GM18870 (cell line): Measurements from ENCODE around the gene MTAP.
A peak's percentile ranks its signal among the peaks of the same experiment; 100 is the strongest.

Source experiments
- ATAC-seq: cut with Tn5 transposase; IDR thresholded peaks from one replicate; pipeline ENCODE4 v1.9.1; 2021; ENCODE audit warnings: moderate library complexity; ENCODE audit not compliant: unreplicated experiment

MTAP gene

GRCh38 chr9:21802418-21803000 lies at the start of gene MTAP:
Gene MTAP (plus strand): TSS chr9:21802636. CDS start chr9:21802749, 113 bp downstream.
- peak; percentile 85 for ATAC-seq

DNA sequence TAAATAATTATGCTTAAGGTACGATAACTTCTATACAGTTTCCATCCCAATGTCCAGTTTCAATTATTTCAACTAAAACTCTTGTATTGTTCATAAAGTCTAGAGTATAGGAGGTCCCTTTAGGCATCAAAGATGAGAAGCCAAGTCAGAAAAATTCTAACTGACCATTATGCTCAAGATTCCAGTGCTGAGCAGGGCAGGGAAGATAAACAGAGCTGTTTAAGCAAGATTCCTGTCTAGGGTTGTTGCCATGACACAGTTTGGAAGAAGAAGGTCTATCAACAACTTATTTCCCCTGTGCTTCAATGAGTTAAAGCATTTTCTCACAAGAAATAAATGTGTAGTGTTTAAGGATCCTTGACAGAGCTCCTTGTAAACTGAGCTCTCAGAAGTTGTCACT lies 48.9 kb upstream of the MTAP start:
- no peak for ATAC-seq

DNA sequence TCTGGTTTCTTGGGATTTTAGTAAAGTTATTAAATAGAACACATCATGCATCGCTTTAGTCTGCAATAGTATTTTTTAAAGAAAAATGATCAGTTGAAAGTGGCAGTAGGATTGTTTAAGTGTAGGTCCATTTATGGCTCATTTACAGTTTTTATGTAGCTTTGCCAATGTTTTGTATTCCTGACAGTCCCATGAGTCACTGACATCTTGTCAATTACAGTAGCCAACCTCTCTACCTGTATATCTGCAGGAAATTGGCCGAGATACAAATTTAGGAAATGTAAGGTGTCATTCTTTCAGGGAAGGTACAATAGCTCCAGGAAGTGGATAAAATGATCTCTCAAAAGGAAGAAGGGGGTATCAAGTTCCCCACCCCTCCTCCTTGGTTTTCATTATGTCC lies 47.7 kb upstream of the MTAP start:
- no peak for ATAC-seq

- no peak for ATAC-seq
Measured at GRCh38 chr9:21758540-21758939, 43.9 kb upstream of the MTAP start.

- ATAC-seq, result peak; percentile 97
Measured at GRCh38 chr9:21761309-21761901, 41.0 kb upstream of the MTAP start.

- no peak for ATAC-seq
Measured at GRCh38 chr9:21762064-21762463, 40.4 kb upstream of the MTAP start.

- no peak for ATAC-seq
Measured at GRCh38 chr9:21764846-21765245, 37.6 kb upstream of the MTAP start.

GRCh38 chr9:21766096-21766495 lies 36.3 kb upstream of the MTAP start:
- ATAC-seq, result no peak

GRCh38 chr9:21770871-21771560 lies 31.4 kb upstream of the MTAP start:
- ATAC-seq, result no peak

DNA sequence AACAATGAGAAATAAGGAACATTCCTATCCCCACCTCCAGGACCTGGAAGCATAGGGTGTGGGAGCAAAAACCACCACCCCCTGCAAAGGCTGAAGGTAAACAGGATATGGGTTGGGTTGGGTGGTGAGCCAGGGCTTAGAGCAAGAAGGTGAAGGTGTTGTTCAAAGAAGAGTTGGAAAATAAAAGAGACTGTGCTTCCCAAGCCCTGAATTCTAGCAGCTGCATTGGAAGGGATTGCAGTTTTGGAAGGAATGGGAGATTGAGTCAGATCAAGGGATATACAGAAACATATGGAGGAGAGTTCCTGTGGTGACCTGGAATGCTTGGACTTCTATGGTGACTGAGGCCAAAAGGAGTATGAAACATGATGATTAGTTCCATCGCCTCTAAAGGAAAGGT lies 24.7 kb upstream of the MTAP start:
- no peak for ATAC-seq

- ATAC-seq, result no peak
Measured at GRCh38 chr9:21778304-21778703, 24.1 kb upstream of the MTAP start.

GRCh38 chr9:21779397-21779796 lies 23.0 kb upstream of the MTAP start:
- ATAC-seq, result no peak

DNA sequence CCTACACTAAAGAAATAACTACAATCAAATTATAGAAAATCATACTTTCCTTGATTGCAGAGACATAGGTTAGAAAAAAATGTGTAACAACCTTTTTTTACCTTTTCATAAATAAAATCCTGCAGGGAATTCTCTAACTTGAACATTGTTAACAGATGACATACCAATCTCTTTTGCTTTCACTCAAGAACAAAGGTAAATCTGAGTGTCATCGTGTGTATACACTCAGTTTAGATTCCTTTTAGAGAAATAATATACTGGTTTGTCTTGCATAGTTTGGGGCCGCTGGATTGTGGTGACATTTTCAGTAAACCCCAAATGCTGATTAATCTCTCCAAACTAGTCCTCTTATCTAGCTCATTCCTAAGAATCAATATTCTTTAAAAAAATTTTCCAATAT lies 20.8 kb upstream of the MTAP start:
- no peak for ATAC-seq

DNA sequence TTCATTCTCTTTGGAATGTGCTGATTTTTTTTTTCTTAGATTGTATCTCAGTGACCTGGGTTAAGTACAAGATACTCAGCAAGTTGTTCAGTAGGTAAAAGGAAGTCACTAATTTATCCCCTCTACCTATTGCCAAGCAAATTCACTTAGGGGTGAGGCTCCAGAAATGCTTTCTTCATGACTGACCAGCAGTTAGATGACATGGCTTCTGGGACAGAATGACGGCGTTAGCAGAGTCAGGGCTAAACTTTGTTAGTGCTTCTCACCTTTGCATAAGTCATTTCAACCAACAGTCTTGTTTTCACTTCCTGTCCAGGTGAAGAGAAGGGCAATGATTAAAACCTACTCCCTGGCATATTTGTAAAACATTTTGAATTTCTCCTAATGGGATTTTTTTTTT lies 20.2 kb upstream of the MTAP start:
- ATAC-seq, result no peak

DNA sequence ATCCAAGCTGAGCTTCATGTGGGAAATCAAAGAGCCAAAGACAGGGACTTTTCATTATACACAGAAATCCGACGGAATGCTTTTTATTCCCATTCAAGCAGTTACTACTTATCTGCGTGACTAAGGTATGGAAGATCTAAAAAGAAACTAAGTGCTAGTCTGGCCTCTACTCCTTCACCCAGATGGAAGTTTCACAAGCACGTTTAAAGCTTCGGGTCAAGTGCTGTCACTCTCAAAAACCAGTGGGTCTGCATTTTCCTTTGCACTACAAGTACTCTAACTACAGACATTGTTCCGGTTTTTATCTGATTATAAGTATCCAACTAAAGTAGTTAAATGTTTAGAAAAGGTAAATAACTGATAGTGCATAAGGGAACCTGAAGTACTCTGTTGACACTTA lies 13.7 kb upstream of the MTAP start:
- ATAC-seq, result no peak

DNA sequence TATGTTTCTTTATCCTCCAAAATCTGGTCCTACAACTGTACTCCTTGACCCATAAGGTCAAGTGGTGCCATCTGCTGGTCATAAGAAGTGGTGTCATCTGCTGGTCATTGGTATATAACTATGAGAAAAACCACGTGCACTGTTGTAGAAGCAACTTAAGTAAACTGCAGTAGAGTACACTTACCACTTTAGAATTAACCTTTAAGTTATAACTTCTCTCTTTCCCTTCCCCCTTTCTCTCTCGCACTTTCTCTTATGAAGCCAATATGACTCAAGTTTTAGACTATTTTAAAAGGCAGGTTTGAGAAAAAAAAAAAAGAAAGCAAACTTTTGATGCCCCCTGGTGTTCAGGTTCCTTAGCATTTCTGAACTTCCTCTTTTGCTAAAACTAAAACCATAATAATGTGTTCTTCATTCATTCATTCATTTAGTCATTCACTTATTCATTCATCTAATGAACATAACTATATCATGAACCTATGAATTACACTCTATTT lies 12.8 kb upstream of the MTAP start:
- ATAC-seq, result peak; percentile 98

GRCh38 chr9:21795483-21795882 lies 7.0 kb upstream of the MTAP start:
- no peak for ATAC-seq

DNA sequence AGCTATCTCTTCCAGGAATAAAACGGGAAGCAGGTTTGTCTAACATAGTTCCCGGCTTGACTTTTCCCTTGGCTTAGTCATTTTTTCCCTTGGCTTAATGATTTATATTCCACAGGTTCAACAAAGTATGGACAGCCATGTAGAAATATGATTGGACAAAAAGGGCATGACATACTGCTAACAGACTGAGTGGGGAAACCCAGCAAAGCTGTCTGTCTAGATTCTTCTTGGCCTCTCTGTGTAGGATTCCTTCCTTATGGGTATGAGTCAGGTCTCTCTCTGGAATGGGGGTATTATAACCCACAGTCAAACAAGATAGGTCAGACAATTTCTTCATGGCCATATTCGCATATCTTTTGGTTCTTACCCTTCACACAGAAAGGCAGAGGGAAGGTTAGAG lies 5.7 kb upstream of the MTAP start:
- no peak for ATAC-seq

DNA sequence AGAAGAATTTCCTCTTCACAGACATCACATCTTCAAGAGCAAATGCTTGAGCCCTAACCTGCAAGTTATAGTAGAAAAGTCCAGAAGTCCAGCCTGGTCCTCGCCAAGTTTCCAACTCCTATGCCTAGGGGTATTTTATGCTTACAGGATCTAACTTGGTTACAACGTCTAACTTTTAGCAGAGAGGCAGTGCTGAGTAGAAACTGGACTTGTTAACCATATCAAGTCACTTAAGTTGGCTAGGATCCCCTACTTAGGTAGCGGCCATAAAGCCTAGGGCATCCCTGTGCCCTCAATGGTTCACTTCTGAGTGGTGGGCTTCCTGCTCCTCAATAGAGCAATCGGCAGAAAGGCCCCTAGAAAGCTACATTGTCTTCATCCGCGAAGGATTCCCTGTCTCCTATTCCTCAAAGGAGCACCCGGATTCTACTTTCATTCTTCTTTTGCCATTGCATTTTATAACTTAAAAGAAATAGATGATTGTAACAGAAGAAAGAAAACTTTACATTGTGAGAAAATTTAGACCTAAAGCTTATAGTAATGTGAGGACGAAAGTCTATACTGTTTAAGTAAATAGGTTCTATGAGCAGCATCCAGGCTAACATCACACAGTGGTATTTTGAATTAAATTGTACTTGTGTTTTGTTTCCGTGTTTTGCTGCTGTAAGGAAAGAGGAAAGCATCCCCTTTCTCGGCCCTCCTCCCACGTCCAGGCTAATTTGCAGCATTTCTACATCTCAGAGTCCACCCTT lies 1.3 kb upstream of the MTAP start:
- no peak for ATAC-seq

DNA sequence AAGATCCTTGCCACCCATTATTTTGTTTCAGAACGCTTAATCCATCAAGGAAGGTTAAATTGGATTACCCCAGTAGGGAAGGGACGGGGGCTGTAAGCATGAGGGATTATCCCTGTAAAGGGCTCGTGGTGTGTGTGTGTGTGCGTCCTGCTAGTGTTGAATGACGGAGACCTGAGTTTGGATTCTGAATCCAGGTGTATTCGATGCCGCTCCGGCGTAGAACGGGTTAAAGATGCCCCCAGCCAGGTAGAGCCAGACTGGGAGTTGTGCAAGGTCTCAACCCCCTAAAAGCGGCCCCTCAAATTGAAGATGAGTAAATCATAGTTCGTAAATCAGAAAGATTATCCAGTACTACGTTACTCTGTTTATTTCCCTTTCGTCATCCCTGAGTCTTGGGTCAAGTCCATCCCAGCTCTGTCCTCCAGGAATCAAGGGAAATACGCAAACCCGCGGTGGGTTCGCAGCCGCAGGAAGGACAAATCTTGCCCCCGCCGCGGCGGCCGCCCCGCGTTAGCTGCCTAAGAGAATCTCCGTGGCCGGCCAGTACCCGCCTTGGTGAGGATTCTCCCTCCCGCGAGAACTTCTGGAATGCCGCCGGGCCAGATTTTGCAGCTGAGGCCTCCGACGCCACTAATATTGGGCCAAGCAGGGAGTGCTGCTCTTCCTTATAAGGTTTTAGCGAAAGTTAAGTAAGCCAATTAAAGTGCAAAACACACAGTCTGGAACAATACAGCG lies 586 bp upstream of the MTAP start:
- peak; percentile 21 for ATAC-seq

DNA sequence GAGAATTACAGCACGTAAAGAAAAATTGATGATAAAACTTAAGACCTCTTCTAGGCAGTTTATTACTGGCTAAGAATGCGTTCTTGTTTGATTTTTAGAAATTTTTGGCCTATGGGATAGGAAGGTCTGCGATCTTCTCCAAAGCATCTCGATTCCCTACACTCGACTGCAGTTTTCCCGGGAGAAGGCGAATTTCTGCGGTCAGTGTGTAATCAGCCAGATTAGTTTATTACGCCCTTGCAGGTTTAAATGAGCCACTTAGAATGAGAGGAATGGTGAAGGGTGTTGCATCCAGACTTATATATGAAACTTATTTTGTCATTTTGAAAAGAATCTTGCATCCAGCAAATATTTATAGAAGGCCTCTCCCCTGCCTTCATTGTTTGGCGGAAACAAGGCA lies 1.2 kb downstream of the MTAP start:
- ATAC-seq, result no peak
